AML-193 (cell line): ENCODE results near the gene ARMCX4.
"Not testable (repeated sequence)": the region's sequence is repeated elsewhere in the genome, so short reads cannot be mapped to it uniquely, and the experiment has no call there.

Experiments
- DNase-seq, 2 experiments: peaks; one replicate each; lab custom pipeline; 2025; lab: John Stamatoyannopoulos, UW

ARMCX4 gene

DNA sequence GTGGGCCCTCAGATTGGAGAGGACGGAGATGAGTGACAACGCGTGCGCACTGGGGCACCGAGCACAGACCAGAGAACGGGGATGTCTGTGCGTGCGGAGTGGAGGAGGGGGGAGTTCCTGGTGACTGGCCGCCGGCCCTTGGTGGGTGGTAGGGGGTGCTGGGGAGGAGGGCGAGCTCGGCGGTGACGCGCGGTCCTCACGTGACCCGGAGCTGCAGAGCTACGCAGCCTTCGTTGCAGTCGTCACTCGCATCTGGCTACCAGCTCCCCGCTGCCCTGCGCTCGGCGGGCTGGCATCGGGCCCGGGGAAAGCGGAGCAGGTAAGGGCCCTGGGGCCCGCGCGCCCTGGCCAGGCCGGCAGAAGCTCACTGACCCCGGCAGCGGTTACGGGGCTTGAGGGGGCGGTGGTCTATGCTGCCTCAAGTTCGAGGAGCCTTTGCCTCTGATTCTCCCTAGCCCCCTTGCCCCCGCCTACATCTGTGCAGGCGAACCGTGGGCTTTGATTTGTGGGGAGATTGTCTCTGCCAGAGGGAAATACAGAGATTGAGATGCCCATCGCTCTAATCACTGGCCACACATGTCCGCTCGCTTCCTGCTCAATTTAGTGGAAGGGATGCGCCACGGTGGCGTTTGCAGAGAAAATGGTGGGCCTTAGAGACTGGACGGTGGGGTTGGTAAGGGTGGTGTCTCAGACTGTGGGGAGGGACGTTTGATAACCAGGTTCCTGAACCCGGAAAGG lies at the start of gene ARMCX4:
Gene ARMCX4 (plus strand): TSS at position 245 of the 738 bp plus-strand sequence. CDS start 3,134 bp downstream, outside the sequence.
- no peak for DNase-seq

DNA sequence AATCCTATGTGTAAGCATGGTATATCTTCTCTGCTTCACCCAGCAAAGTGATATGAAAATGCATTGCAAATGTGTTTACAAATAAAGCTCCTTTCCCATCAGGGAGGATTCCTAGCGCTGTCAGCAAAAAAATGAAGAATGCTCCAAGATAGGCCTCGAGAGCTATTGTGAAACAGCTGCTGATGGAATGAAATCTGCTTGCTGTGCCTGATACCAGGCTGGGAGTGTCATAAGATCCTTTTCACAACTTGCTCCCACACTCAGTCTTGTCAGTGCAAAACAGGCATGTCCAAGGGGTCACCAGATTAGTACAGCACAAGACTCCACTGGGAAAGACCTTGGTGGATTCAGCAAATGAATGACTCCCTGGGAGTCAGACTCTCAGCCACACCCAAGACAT lies 43.2 kb upstream of the ARMCX4 start:
- DNase-seq = no peak

DNA sequence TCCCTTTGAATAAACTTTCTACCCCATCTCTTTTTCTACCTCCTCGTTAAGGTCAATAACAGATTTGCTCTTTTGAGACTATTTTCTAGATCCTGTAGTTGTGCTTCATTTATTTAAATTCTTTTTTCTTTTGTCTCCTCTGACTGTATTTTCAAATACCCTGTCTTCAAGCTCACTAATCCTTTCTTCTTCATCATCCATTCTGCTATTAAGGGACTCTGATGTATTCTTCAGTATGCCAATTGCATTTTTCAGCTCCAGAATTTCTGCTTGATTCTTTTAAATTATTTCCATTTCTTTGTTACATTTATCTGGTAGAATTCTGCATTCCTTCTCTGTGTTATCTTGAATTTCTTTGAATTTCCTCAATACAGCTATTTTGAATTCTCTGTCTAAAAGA lies 36.0 kb upstream of the ARMCX4 start:
- no peak for DNase-seq

DNA sequence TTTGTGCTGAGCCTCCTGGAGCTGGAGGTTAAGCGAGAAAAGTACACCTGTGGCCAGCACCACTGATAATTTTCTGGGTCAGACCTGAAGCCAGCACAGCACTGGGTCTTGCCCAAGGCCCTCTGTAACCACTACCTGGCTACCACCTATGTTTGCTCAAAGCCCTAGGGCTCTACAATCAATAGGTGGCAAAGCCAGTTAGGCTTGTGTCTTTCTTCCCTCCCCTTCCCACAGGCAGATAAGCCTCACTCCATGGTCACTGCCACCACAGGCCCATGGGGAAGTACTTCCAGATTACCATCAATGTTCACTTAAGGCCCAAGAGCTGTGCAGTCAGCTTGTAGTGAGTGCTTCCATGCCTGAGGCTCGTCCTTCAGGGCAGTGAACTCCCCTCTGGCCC lies 35.2 kb upstream of the ARMCX4 start:
- no peak for DNase-seq

DNA sequence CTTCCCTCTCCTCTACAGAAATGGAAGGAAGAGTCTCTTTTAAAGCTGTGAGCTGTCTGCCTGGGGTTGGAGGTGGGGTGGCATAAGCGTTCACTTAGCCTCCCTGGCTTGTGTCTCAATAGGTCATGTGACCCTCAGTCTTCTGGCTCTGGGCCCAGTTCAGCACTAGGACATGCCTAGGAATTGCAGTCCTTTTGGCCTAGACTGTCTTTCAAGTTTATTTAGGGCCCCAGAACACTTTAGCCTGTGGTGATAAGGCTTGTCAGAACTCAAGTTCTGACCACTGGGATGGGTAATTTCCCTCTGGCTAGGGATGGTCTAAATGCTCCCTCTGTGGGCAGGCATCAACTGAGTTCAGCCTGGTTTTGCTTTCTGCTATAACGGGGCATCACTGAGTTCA lies 34.3 kb upstream of the ARMCX4 start:
- peak; percentile 3 to 7 for DNase-seq

DNA sequence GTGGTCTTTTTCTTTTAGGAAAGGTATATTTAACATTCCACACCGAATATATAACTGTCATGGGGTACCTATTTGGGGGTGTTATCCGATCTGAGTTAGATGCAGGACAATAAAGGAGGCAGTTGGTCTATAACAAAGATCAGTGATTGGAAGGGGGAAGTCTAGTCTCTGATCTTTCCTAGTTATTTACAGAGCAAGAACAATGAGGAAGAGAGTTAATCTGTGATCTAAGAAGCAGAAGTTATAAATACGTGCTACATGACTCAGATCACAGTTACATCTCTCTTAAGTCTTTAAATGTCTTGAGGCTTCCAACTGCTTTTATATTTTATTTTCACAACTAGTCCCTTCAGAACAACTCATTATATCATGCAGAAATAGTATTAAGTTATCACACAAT lies 33.2 kb upstream of the ARMCX4 start:
- DNase-seq = peak; percentile 10 to 15

DNA sequence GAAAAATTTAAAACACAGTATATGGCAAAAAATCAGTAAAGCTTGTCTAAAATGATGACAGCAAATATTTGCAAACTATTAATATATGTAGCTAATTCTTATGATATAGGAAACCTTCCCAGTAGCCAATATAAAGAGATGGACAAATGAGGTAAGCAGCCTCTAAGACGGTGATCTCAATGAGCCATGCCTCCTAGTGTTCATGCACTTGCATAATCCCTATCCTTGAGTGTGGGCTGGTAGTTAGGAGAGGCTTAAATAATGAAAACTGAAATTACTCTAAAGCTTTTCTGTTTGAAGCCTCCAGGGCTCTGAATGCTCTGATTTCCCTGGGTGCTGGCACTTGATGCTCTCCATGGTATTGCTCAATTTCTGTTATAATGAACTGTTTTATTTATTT lies 24.6 kb upstream of the ARMCX4 start:
- DNase-seq = no peak

DNA sequence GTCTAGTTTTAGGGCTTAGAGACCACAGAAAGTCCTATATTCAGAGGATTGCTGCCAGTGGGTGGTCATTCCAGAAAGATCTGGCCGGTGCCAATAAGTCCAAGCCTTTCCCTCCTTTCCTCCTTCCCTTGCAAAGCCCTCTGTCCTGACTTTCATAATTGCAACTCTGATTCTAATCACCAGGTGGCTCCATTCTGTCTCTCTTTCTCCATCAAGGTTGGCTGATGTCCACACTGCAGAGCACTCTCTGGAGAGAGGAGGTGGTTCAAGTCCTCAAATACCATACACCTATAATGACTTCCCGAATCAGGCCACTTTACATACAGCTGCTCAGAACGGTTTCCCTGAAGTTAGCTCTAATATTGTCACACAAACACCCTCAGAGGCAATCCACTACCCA lies 22.4 kb upstream of the ARMCX4 start:
- DNase-seq = peak in 1 of 2 experiments; percentile 34

DNA sequence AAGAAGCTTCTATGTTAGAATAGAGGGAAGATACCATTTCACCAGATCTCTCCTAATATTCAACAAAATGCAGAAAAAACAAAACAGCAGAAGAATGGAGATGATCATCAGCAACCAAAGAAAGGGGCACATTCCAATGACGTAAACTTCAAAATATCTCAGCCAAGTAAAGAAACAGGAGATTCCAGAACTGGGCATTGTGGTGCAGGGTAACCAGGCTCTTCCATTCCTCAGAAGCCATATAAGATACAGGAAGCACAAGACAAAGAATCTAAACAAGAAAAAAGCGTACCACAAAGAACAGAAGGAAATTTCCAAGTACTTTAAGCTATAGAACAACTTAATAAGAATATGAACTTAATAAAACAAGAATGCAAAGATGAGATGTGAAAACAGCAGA lies 6.9 kb upstream of the ARMCX4 start:
- no peak for DNase-seq

DNA sequence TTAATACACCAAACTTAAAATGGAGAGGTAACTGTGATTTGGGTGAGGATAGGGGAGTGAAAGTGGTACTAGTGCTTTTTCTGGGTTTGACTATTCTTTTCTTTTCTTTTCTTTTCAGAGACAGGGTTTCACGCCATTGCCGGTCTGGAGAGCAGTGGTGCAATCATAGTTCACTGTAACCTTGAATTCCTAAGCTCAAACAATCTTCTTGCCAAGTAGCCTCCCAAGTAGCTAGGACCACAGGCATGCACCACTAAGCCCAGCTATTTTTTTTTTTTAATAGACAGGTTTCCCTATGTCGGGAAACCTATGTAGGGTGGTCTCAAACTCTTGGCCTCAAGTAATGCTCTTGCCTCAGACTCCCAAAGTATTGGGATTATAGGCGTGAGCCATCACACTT lies 3.0 kb upstream of the ARMCX4 start:
- no peak for DNase-seq

DNA sequence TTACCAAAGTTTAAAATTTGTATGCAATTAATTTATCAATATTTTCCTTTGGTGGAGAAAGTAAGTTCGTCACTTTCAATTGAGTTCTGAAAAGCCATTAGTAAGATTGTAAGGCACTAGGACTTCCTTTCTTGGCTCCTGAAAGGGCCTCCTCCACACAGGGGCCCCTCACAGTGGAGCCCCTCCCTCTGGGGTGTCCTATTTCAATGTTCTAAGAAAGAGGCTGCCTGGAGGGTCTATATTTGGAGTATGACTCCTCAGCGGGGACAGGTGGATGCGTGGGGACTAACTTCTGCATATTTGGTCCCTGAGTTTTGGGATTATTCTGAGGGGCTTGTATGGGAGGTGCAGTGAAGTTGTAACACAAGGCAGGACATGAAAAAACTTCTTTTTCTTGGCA lies 1.6 kb upstream of the ARMCX4 start:
- DNase-seq = no peak

DNA sequence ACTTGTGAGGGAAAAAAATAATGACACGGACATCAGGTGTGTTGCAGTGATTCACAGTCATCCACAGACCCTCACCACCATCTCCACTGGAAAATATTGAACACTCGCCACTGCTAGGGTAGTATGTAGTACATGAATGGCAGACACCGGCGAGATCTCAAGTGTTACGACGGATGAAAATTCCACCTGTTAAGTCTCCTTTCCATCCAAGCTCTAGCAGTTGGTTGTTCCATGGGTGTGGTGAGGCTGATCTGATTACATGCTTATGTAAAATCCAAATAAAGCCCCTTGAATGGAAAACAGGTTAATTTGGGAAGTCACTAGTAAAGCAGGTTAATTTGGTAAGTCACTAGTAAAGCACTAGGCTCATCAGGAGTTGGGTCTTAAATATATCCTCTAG lies 1.1 kb upstream of the ARMCX4 start:
- no peak for DNase-seq

DNA sequence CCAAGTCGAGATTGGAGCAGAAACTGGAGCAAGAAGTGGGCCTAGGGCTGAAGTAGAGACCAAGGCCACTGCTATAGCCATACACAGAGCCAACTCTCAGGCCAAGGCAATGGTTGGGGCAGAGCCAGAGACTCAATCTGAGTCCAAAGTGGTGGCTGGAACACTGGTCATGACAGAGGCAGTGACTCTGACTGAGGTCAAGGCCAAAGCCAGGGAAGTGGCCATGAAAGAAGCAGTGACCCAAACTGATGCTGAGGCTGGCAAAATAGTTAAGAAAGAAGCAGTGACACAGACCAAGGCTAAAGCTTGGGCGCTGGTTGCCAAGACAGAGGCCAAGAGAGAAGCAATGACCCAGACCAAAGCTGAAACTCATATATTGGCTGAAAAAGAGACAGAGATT lies 3.5 kb downstream of the ARMCX4 start:
- DNase-seq = no peak

DNA sequence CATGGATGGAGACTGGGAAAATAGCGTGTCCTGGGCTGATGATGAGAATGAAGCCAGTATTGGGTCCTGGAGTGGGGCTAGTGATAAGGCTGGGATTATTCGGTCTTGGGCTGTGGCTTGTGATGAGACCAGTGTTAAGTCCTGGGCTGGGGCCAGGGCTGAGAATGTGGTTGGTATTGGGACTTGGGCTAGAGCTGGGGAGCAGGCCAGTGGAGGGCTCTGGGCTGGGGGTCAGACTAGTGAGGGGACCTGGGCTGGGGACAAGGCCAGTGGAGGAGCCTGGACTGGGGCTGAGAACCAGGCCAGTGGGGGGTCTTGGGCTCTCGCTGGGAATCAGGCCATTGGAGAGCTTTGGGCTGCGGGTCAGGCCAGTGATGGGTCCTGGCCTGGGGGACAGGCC lies 6.7 kb downstream of the ARMCX4 start:
- no peak for DNase-seq

DNA sequence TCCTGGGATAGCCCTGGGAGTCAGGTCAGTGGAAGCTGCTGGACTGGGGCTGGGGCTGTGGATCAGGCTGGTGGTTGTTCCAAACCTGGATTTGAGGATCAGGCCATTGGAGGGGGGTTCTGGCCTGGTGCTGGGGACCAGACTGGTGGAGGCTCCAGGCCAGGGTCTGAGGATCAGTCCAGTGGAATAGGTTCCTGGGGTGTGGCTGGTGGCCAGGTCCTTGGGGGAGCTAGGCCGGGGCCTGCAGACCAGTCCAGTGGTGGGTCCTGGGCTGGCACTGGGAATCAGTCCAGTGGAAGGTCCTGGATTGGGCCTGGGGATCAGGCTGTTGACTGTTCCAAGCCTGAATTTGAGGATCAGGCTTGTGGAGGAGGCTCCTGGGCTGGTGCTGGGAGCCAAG lies 8.0 kb downstream of the ARMCX4 start:
- no peak for DNase-seq

DNA sequence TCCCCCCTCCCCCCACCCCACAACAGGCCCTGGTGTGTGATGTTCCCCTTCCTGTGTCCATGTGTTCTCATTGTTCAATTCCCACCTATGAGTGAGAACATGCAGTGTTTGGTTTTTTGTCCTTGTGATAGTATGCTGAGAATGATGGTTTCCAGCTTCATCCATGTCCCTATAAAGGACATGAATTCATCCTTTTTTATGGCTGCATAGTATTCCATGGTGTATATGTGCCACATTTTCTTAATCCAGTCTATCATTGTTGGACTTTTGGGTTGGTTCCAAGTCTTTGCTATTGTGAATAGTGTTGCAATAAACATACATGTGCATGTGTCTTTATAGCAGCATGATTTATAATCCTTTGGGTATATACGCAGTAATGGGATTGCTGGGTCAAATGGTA lies 17.7 kb downstream of the ARMCX4 start:
- DNase-seq = not testable (repeated sequence)

DNA sequence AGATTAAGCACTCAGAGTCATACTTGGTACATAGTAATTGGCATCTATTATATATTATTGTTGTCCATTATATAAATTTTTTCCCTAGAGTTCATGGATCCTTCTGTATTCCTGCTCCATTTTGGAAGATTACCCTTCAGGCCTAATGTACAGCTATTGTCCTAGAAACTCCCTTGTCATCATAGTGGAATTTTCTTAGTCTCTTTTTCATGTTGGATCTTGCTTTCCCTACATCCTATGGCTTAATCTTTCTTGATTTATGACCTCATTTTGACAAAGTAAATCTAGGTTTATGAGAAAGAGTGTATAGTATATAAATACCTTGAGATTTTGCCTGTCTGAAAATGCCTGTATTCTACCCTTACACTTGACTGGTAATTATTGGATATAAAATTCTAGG lies 22.1 kb downstream of the ARMCX4 start:
- DNase-seq = no peak

DNA sequence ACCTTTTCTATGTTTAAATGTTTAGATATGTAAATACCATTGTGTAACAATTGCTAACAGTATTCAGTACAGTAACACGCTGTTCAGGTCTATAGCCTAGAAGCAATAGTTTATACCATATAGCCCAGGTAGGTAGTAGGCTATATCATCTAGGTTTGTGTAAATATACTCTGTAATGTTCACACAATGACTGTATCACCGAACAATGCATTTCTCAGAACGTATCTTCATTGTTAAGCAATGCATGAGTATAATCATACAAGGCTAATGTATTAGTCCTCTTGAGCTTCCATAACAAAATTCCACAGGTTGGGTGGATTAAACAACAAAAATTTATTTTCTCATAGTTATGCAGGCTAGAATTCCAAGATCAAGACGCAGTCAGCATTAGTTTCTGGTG lies 22.7 kb downstream of the ARMCX4 start:
- no peak for DNase-seq

DNA sequence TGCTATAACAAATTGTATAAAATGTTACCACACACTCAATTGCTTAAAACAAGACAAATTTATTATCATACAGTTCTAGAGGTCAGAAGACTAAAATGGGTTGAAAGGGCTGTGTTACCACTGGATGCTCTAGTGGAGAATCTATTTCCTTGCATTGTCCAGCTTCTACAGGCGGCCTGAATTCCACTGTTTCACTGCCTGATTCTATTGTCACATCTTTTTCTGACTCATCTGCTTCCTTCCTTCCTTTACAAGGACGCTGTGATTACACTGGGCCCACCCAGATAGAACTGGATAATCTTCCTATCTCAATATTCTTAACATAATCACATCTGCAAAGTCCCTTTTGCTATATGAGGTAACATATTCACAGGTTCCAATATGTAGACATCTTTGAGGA lies 45.7 kb downstream of the ARMCX4 start:
- DNase-seq = no peak
